GM12801 (cell line): Measurements from ENCODE around the gene SERPINA5.

ENCODE experiments used
- TF ChIP-seq, protein P1 (sequence below): IDR thresholded peaks from one replicate; pipeline ENCODE4 v1.5.1; 2011; ENCODE audit warnings: control low read depth; ENCODE audit not compliant: insufficient read length; ENCODE audit errors: extremely low read depth

SERPINA5 gene

DNA sequence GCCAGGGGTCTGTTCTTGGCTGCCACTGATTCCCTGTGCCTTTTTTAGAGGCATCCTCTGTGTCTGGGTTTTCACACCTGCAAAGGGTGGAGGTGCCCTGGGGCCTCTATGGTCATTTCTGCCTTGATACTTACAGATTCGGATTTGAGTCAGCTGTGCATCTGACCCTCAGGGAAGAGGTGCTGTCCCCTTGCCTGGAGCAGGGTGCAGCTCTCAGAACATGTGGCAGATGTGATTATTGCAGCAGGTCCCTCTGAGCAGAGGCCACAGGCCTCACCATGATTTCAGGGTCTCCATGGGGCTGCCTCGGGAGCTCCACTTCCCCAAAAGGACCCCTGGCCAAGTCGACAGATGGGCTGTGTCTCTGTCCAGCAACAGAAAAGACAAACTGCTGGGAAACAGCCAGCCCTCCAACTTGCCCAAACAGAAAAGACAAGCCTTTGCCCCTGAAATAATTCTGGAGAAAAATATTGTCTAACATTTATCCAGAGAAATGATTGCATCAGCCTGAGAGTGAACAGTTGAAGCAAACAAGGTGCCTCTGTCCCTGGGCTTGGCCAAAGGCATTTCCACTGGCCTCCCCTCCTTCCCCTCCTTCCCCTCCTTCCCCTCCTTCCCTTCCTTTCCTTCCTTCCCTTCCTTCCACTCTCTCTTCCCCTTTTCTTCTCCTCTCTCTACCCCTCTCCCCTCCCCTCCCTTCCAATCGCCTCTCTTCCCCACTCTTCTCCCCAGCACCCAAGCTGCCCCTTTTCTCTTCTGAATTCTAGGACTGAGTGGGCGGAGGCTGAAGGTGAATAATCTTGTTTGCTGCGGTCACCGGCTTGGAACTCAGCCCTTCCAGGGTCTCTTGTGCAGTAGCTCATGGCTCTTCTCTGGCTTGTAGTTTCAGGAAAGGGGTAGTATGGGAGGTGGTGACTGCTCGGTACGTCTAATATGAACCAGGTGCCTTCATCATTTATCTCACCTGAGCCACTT is 31.6 kb downstream of the SERPINA5 start:
- TF ChIP-seq, protein P1, sequence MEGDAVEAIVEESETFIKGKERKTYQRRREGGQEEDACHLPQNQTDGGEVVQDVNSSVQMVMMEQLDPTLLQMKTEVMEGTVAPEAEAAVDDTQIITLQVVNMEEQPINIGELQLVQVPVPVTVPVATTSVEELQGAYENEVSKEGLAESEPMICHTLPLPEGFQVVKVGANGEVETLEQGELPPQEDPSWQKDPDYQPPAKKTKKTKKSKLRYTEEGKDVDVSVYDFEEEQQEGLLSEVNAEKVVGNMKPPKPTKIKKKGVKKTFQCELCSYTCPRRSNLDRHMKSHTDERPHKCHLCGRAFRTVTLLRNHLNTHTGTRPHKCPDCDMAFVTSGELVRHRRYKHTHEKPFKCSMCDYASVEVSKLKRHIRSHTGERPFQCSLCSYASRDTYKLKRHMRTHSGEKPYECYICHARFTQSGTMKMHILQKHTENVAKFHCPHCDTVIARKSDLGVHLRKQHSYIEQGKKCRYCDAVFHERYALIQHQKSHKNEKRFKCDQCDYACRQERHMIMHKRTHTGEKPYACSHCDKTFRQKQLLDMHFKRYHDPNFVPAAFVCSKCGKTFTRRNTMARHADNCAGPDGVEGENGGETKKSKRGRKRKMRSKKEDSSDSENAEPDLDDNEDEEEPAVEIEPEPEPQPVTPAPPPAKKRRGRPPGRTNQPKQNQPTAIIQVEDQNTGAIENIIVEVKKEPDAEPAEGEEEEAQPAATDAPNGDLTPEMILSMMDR: no peak

DNA sequence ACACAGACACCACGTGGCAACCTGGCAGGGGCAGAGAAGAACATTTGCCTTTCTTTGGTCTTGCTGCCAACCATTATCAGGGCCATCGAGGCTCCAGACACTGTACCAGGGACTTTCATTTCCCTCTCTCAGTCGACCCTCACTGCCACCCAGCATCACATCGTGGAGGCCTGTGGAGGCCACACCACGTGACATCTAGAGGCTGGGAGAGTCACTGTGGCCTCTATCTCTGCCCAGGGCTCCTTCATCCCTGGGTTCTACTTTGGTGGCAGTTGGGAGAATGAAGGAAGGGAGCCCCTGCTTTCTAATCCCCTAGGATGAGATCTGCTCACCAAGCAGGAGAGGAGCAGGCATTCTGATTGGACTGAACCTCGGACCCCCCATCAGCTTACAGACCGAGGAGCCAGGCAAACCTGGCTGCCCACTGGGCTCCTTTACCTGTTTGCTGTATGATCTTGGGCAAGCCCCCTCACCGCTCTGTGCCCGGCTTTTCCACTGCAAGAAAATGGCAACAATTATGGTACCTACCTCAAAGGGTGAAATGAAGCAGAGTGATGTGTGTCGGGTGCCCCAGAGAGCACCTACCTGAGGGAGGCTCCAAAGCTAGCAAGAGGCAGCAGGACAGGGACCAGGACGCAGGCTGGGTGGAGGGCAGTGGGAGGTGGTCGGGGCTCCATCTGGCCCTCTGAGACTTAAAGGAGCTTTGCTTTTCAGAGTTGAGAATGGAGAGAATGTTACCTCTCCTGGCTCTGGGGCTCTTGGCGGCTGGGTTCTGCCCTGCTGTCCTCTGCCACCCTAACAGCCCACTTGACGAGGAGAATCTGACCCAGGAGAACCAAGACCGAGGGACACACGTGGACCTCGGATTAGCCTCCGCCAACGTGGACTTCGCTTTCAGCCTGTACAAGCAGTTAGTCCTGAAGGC is 32.8 kb downstream of the SERPINA5 start:
- TF ChIP-seq, protein P1: no peak

- TF ChIP-seq, protein P1: no peak
Observed at GRCh38 chr14:94614802-94615201, 33.6 kb downstream of the SERPINA5 start.

DNA sequence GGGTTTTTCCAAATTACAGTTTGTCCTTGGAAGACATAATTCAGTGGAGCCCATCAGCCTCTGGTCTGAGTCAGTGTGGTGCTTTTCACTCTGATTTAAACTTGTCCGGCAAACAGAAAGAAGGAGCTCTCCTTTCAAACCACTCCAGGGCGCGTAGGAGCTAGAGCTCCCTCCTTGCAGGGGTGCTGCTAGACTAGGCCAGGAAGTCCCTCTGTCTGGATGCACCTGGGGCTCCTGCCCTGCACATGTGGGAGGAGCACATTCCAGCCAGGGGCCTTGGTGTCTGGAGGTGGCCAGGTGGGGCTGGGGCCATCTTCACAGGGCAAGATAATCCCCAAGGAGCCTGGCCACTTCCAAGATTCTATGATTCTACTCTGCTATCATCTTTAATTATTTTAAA is 34.0 kb downstream of the SERPINA5 start:
- TF ChIP-seq, protein P1: no peak

DNA sequence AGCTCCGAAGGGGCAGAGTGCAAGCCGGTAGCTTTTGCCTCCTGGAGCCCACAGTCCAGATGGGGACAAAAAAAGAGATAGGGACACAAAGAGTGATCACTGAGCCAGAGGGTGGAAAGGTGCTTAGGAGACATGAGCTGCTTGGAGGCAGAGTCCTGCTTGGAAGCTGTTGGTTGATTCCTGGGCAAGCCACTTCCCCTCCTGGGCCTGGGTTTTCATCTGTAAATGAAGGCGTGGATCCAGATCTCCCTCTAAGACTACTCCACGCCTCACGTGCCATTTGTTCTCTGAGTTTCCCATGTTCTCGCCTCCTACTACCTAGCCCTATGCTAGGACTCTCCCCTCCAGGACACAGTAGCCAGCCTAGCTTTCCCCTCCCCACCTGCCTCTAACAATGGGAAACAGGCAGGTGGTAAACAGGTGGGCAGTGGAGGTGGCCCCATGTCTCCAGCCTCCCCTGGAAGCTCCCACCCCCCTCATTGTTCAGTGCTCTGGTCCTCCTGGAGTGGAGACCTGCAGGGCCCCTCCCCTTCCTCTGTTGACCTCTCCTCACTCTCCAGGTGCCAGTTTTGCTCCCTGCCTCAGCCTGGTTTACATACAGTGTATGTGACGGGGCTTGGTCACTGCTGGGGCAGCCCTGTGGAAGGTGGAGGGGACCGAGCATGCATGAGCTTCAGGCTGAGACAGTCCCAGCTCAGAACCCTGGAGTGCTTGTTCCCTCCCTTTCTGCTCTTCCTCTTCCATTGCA is 34.8 kb downstream of the SERPINA5 start:
- TF ChIP-seq, protein P1: no peak

DNA sequence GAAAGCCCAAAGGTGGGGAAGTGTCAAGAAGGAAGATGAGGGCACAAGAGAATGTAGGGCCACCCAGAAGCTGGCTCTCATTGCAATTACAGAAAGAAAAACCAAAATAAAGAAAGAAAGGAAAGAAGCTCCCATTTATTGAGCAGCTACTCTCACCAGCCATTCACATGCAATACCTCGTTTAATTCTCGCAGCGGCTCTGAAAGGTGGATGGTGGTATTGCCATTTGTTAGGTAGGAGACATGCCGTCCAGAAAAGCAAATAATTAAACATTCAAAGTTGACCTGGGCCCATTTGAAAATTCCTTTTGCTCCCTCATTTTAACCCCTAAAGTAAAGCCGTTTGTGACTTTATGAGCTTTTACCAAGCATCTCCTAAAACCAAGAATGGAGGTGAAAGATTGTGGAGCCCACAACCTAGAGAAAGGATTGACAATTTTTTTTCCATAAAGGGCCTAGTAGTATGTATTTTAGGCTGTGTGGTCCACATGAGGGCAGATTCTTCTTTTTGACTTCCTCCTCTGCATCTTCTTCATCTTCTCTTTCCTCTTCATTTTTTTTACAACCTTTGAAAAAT is 36.2 kb downstream of the SERPINA5 start:
- TF ChIP-seq, protein P1: no peak
